Uterus (tissue), 4 donors: ENCODE results near the gene ARHGEF28. TPM values are rescaled to one million over a fixed set of nuclear protein-coding genes. Genes with fewer than 3 reads are reported as not detected.

Source experiments
- DNase-seq, 2 donors: peaks; one replicate each; pipeline ENCODE4 v3.0.0-alpha.2; 2019 to 2020
- H3K27ac ChIP-seq, 2 donors: fragments of 200-600 bp; sonication (generic); 1 replicate in 1 of 2; 2 replicates in 1 of 2; pipeline ENCODE4 v1.5.1; 2016 to 2018
- H3K27me3 ChIP-seq, 2 donors: fragments of 200-600 bp; sonication (generic); one replicate each; pipeline ENCODE4 v1.5.1; 2018 to 2019; ENCODE audit warnings: control low read depth in 1 of 2
- H3K36me3 ChIP-seq, 2 donors: fragments of 200-600 bp; sonication (generic); one replicate each; pipeline ENCODE4 v1.5.1; 2019; ENCODE audit warnings: control low read depth in 1 of 2
- H3K4me1 ChIP-seq, 2 donors: fragments of 200-600 bp; sonication (generic); one replicate each; pipeline ENCODE4 v1.5.1; 2018 to 2019; ENCODE audit warnings: control low read depth in 1 of 2
- H3K4me3 ChIP-seq, 2 donors: fragments of 200-600 bp; sonication (generic); 1 replicate in 1 of 2; 2 replicates in 1 of 2; pipeline ENCODE4 v1.5.1; 2018 to 2019; ENCODE audit warnings: mild to moderate bottlenecking in 1 of 2
- H3K9me3 ChIP-seq, 2 donors: fragments of 200-600 bp; sonication (generic); one replicate each; pipeline ENCODE4 v1.5.1; 2019; ENCODE audit warnings: control low read depth in 1 of 2
- CTCF ChIP-seq, 4 experiments: fragments of 200-600 bp in 2 of 4; fragments of 450-650 bp in 2 of 4; sonication (generic) in 2 of 4; IDR thresholded peaks; one replicate each; pipeline ENCODE4 v1.5.1; 2016 to 2019; ENCODE audit warnings: antibody characterized with exemption in 4 of 4, mild to moderate bottlenecking in 2 of 4, moderate library complexity in 1 of 4
- POLR2A ChIP-seq, 2 donors: fragments of 450-650 bp; IDR thresholded peaks; one replicate each; pipeline ENCODE4 v1.6.1; 2016; ENCODE audit warnings: antibody characterized with exemption in 2 of 2, mild to moderate bottlenecking in 1 of 2, moderate library complexity in 1 of 2
- intact Hi-C: fragments of 100-400 bp; cut with DNase I; formaldehyde crosslinking; loops from one replicate; pipeline ENCODE4 v1.15.1; 2023; ENCODE audit warnings: low total_unique reads
- total RNA-seq, 4 donors: library from RNA; depleted of rRNA in 3 of 4; stranded (reverse); fragments of >200 nt in 3 of 4; gene quantifications; one replicate each; pipeline versions ENCODE4 v1.1.0 to v1.2.4, GENCODE V29; 2014 to 2023
- donor health status: DM: yes; HTN: yes; CAD: no.

The ARHGEF28 gene
- total RNA-seq, 4 donors from 2014 or later: 11.9 to 23.2 (median 19.3) TPM

GRCh38 chr5:73678807-73679206 is 52.8 kb downstream of the ARHGEF28 start:
- no peaks in the 10 kb centered on the region for H3K27me3 ChIP-seq
- H3K27ac ChIP-seq: no peak overlapping the region
- no peaks in the 10 kb centered on the region for H3K36me3 ChIP-seq
- H3K9me3 ChIP-seq: no peaks in the 10 kb centered on the region
- TF ChIP-seq CTCF (IDR thresholded peaks at IDR 0.05) (no peak), POLR2A (IDR thresholded peaks at IDR 0.05) (no peak)
- intact Hi-C loops: no loop called here
- H3K4me3 ChIP-seq: no peak overlapping the region
- H3K4me1 ChIP-seq: no peaks in the 10 kb centered on the region
- no peak for DNase-seq

GRCh38 chr5:73682176-73682575 is 56.2 kb downstream of the ARHGEF28 start:
- DNase-seq: no peak
- no peaks in the 10 kb centered on the region for H3K36me3 ChIP-seq
- no peaks in the 10 kb centered on the region for H3K27me3 ChIP-seq
- intact Hi-C loops: no loop called here
- no peaks in the 10 kb centered on the region for H3K4me1 ChIP-seq
- no peaks in the 10 kb centered on the region for H3K9me3 ChIP-seq
- H3K27ac ChIP-seq: no peak overlapping the region
- H3K4me3 ChIP-seq: no peak overlapping the region
- TF ChIP-seq CTCF (IDR thresholded peaks at IDR 0.05) (no peak), POLR2A (IDR thresholded peaks at IDR 0.05) (no peak)

- H3K4me3 ChIP-seq: no peak overlapping the region
- H3K36me3 ChIP-seq: no peaks in the 10 kb centered on the region
- intact Hi-C loops: no loop called here
- H3K27ac ChIP-seq: no peak overlapping the region
- H3K9me3 ChIP-seq: no peaks in the 10 kb centered on the region
- DNase-seq: no peak
- H3K27me3 ChIP-seq: no peaks in the 10 kb centered on the region
- TF ChIP-seq CTCF (IDR thresholded peaks at IDR 0.05): no peak
- TF ChIP-seq POLR2A (IDR thresholded peaks at IDR 0.05): no peak
- no peaks in the 10 kb centered on the region for H3K4me1 ChIP-seq
These were observed 58.7 kb downstream of the ARHGEF28 start for GRCh38 chr5:73684691-73685090.

- no peak overlapping the region for H3K27ac ChIP-seq
- intact Hi-C loops: no loop called here
- no peak for TF ChIP-seq CTCF (IDR thresholded peaks at IDR 0.05)
- TF ChIP-seq POLR2A (IDR thresholded peaks at IDR 0.05): no peak
These were observed 60.9 kb downstream of the ARHGEF28 start for GRCh38 chr5:73686912-73687311.

GRCh38 chr5:73687357-73687756 is 61.4 kb downstream of the ARHGEF28 start:
- H3K4me1 ChIP-seq: no peaks in the 10 kb centered on the region
- no peak for DNase-seq
- TF ChIP-seq POLR2A (IDR thresholded peaks at IDR 0.05) (no peak), CTCF (IDR thresholded peaks at IDR 0.05) (no peak)
- H3K4me3 ChIP-seq: no peak overlapping the region
- H3K27me3 ChIP-seq: no peaks in the 10 kb centered on the region
- no peak overlapping the region for H3K27ac ChIP-seq
- intact Hi-C loops: no loop called here
- no peaks in the 10 kb centered on the region for H3K9me3 ChIP-seq
- H3K36me3 ChIP-seq: no peaks in the 10 kb centered on the region

More at GRCh38 chr5:73686912-73687311, 60.9 kb downstream of the ARHGEF28 start:
- Histone ChIP-seq H3K27me3 (no peaks in the 10 kb centered on the region), H3K36me3 (no peaks in the 10 kb centered on the region), H3K4me1 (no peaks in the 10 kb centered on the region), H3K9me3 (no peaks in the 10 kb centered on the region), H3K4me3 (no peak overlapping the region)
- DNase-seq: no peak
